HG03469 (cell line): ENCODE data around the gene OPRD1.
"Not testable (repeated sequence)": the region's sequence is repeated elsewhere in the genome, so short reads cannot be mapped to it uniquely, and the experiment has no call there.

ENCODE experiments used
- ATAC-seq: cut with Tn5 transposase; IDR thresholded peaks from one replicate; pipeline ENCODE4 v1.9.1; 2021; ENCODE audit warnings: mild to moderate bottlenecking, moderate library complexity, moderate number of reproducible peaks; ENCODE audit not compliant: unreplicated experiment

Gene OPRD1

DNA sequence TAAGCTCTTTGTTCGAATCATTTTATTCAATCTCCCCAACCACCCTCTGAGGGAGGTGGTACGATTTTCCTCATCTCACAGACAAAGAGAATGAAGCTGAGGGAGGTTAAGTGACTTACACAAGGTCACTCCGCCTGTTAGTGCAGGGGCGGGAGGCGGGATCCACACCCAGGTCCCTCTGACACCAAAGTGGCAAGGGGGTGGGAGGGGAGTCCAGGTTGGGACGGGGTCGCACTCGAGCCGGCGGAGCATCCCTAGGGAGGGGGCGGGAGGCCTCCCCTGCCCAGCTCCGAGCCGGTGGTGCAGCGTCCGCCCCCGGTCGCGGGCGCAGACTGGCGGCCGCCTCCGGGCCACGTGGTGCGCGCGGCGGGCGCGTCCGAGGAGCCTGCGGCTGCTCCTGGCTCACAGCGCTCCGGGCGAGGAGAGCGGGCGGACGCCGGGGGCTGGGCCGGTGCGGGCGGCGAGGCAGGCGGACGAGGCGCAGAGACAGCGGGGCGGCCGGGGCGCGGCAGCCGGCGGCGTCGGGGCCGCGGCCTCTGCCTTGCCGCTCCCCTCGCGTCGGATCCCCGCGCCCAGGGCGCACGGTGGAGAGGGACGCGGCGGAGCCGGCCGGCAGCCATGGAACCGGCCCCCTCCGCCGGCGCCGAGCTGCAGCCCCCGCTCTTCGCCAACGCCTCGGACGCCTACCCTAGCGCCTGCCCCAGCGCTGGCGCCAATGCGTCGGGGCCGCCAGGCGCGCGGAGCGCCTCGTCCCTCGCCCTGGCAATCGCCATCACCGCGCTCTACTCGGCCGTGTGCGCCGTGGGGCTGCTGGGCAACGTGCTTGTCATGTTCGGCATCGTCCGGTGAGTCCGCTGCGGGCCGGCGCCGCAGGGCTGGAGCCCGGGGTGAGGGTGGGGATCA lies at the start of gene OPRD1:
Gene OPRD1, plus strand, starts transcription at position 405 of the 903 bp plus-strand sequence. Its CDS starts 214 bp downstream, at position 619.
- no peak for ATAC-seq

DNA sequence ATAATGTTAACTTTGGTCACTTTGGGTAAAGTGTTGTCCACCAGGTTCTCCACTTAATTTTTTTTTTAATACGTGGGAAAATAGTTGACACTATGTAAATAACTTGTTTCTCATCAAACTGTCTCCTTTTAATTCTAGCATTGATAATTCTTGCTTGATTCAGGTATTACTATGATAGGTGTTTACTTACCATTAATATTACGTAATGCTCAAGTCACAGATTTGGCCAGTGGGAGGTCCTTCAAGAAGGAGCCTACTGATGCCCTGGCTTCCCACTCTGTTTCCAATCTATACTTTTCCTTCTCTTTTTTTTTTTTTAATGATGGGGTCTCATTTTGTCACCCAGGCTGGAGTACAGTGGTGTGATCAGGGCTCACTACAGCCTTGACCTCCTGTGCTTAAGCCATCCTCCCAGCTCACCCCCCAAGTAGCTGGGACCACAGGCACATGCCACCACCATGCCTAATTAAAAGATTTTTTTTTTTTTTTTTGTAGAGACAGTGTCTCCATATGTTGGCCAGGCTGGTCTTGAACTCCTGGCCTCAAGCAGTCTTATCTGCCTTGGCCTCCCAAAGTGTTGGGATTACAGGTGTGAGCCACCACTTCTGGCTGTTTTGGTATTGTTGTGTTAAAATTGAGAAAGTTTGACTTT lies 45.3 kb upstream of the OPRD1 start:
- no peak for ATAC-seq

GRCh38 chr1:28770601-28771165 lies 41.3 kb upstream of the OPRD1 start:
- ATAC-seq, result no peak

GRCh38 chr1:28771921-28772320 lies 40.0 kb upstream of the OPRD1 start:
- ATAC-seq, result not testable (repeated sequence)

GRCh38 chr1:28773105-28773504 lies 38.9 kb upstream of the OPRD1 start:
- no peak for ATAC-seq

DNA sequence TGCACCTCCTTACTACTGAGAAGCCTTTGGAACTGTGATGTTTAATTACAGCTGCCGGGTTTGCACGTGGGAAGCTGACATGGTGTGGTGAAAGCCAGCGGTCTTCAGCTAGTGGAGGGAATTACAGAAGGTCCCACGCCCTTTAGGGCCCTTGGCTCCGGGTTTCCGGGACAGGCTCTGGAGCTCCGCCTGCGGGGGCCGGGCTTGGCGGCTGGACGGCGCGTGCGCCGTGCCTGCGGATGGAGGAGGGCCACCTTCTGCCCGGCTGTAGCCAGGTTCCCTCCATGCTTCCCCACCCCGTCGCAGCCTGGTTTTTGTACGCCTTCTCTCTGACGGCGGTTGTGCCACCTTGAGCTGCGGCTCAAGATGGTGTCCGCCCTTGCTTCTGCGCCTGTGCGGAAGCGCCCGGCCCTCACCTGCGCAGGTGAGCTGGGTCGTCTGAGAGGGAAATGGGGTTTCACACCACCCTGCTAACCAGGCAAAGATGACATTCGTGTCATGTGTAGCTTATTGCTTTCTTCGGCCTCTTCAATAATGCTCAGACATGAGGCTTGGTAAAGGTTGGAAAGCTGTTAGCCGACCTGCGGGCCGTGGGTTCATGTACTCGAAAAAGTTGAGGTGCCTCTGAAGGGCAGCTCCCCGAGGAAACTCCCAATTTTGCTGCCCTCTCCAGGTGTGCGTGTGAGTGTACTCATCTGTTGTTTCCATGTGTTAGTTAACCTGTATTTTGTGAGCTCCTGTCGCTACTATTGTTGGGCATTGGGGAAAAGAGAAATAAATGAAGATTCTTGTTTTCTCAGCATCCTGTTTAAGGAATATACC lies 36.6 kb upstream of the OPRD1 start:
- ATAC-seq, result no peak

GRCh38 chr1:28776341-28776740 lies 35.6 kb upstream of the OPRD1 start:
- no peak for ATAC-seq

DNA sequence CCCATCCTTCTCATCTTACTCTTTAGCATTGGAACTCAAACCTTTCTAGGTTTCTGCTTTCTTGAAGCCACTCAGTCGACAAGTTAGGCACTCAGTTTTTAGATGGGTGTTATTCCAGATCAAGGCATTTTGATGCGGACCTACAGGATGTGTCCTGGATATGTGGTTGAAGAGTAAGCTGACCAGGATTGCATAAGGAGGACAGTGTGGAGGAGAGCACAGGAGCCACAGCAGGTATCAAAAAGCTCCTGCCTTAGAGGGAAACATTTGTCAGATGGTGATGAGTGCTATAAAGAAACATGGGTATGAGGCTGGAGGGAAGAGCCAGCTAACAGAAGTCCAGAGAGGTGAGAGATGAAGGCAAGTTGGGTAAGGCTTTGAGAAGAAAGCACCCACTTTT lies 33.9 kb upstream of the OPRD1 start:
- ATAC-seq, result no peak

DNA sequence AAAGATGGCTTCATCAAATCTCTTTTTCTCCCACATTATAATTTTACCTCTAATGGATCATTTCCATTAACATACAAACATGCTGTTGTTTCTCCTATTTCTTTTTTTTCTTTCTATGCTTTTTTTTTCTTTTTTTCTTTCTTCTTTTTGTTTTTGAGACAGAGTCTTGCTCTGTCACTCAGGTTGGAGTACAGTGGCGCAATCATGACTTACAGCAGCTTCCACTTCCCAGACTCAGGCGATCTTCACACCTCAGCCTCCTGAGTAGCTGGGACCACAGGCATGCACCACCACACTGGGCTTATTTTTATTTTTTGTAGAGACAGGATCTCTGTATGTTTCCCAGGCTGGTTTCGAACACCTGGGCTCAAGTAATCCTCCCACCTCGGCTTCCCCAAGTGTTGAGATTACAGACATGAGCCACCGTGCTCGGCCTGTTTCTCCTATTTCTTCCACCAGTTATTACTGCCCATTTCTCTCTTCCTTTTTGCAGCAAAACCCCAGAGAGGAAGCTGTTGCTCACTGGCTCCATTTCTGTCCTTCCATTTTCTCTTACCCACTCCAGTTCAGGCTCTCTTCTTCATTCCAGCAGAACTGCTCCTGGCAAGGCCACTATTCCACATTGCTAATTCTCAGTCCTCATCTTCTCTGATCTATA lies 32.1 kb upstream of the OPRD1 start:
- no peak for ATAC-seq

GRCh38 chr1:28781305-28781704 lies 30.7 kb upstream of the OPRD1 start:
- ATAC-seq, result no peak

- ATAC-seq, result no peak
These were observed 30.0 kb upstream of the OPRD1 start for GRCh38 chr1:28782011-28782410.

DNA sequence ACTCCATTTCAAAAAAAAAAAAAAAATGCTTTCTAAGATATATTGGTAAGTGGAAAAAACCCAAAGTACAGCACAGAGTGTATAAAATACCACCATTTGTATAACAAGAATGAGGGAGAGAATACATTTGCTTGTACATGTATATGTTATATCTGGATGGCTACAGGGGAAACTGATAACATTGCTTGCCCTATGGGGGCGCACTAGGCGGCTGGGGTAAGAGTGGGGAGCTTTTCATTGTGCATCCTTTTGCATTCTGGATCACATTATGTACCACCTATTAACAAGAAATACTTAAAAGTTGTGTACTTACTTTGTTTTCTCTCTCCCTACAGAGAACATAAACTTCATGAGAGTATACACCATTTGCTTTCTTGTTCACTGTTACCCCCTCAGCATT lies 28.6 kb upstream of the OPRD1 start:
- ATAC-seq, result no peak

DNA sequence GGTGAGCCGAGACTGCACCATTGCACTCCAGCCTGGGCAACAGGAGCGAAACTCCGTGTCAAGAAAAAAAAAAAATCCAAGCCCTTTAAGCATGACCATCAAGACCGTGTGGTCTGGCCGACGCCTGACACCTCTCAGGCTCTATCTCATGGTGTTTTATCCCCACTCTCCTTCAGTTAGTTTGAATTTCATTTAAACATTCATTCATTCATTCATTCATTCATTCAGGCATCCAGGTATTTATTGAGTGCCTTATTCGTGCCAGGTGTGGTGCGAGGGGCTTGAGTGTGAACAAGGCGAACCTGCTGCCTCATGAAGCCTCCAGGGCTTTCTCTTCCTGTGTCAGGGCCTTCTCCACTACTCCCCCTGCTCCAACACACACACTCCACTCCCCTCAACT lies 22.6 kb upstream of the OPRD1 start:
- ATAC-seq, result no peak

DNA sequence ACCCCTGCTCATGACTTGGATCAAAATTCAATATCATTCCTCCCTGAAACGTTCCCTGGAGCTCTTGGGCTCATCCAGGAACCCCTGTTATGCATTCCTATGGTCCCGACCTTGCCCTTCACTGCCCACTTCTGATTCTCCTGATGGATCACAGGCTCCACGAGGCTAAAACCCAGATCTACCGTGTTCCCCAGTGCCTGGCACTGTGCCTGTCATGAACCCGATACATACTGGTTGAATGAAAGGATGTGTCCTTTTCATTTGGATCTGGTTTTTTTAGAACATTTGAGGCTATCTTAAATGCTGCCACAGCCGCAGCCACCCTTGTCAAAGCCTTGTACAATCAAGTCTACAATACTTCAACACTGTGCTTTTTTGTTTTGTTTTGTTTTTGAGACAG lies 22.2 kb upstream of the OPRD1 start:
- ATAC-seq, result no peak

GRCh38 chr1:28790377-28791035 lies 21.5 kb upstream of the OPRD1 start:
- ATAC-seq, result no peak

DNA sequence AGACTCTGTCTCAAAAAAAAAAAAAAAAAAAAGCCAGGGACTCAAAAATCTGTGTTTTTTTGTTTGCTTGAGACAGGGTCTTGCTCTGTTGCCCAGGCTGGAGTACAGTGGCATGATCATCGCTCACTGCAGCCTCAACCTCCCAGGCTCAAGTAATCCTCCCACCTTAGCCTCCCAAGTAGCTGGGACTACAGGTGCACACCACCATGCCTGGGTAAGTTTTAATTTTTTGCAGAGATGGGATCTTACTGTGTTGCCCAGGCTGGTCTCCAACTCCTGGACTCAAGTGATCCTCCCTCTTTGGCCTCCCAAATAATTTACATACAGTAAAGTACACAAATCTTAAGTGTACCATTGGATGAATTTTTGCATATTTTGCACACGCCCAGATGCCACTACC lies 20.0 kb upstream of the OPRD1 start:
- not testable (repeated sequence) for ATAC-seq

DNA sequence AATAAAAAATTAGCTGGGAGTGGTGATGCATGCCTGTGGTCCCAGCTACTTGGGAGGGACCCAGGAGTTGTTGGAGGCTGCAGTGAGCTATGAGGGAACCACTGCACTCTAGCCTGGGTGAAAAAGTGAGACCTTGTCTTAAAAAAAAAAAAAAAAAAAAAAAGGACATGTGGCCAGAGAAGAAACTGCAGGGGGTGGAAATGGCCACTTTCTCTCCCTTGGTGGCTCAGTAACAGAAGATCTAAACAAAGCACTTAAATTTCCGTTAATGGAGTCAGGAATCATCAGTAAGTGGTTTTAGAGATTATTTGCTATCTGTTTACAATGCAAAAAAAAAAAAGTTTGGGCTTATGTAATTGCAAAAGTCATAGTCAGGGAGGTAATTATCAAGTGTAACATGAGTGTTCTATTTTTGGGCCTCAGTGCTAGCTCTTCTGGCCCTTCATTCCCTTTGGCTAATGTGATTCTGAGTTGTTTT lies 19.3 kb upstream of the OPRD1 start:
- no peak for ATAC-seq

- not testable (repeated sequence) for ATAC-seq
These were observed 17.4 kb upstream of the OPRD1 start for GRCh38 chr1:28794582-28794981.

- no peak for ATAC-seq
These were observed 15.4 kb upstream of the OPRD1 start for GRCh38 chr1:28796352-28797211.
